HG03045 (cell line): ENCODE data around the gene PACSIN2.

Experiments used
- ATAC-seq: cut with Tn5 transposase; IDR thresholded peaks from one replicate; pipeline ENCODE4 v1.9.1; 2021; ENCODE audit warnings: mild to moderate bottlenecking, moderate library complexity; ENCODE audit not compliant: unreplicated experiment

The PACSIN2 gene

GRCh38 chr22:42907404-42908373 is 107.3 kb downstream of the PACSIN2 start:
- ATAC-seq, result no peak

- ATAC-seq, result no peak
Observed at GRCh38 chr22:42906605-42907348, 108.2 kb downstream of the PACSIN2 start.

- no peak for ATAC-seq
Observed at GRCh38 chr22:42905702-42906183, 109.2 kb downstream of the PACSIN2 start.

- no peak for ATAC-seq
Observed at GRCh38 chr22:42905217-42905616, 109.7 kb downstream of the PACSIN2 start.

- no peak for ATAC-seq
Observed at GRCh38 chr22:42904050-42904449, 110.9 kb downstream of the PACSIN2 start.

GRCh38 chr22:42902875-42903510 is 112.0 kb downstream of the PACSIN2 start:
- ATAC-seq, result no peak

- no peak for ATAC-seq
Observed at GRCh38 chr22:42901790-42902508, 113.0 kb downstream of the PACSIN2 start.

- ATAC-seq, result no peak
Observed at GRCh38 chr22:42897960-42898359, 117.0 kb downstream of the PACSIN2 start.

GRCh38 chr22:42895541-42895981 is 119.4 kb downstream of the PACSIN2 start:
- no peak for ATAC-seq

GRCh38 chr22:42895087-42895486 is 119.9 kb downstream of the PACSIN2 start:
- ATAC-seq, result no peak

- ATAC-seq, result no peak
Observed at GRCh38 chr22:42893371-42894150, 121.4 kb downstream of the PACSIN2 start.

GRCh38 chr22:42892571-42893316 is 122.2 kb downstream of the PACSIN2 start:
- no peak for ATAC-seq

- no peak for ATAC-seq
Observed at GRCh38 chr22:42892156-42892555, 122.8 kb downstream of the PACSIN2 start.

GRCh38 chr22:42891696-42892095 is 123.3 kb downstream of the PACSIN2 start:
- ATAC-seq, result no peak

- ATAC-seq, result no peak
Observed at GRCh38 chr22:42891008-42891407, 123.9 kb downstream of the PACSIN2 start.

GRCh38 chr22:42889304-42889703 is 125.6 kb downstream of the PACSIN2 start:
- no peak for ATAC-seq

- no peak for ATAC-seq
Observed at GRCh38 chr22:42887523-42888507, 127.1 kb downstream of the PACSIN2 start.

GRCh38 chr22:42887120-42887519 is 127.8 kb downstream of the PACSIN2 start:
- no peak for ATAC-seq
